PC-9 (cell line): Measurements from ENCODE around the gene BCL3.

Experiments used
- CTCF ChIP-seq: fragments of 200-600 bp; sonication (generic); conservative IDR thresholded peaks from 2 replicates; pipeline ENCODE4 v1.6.1; 2017; ENCODE audit warnings: mixed run types, antibody characterized with exemption, mild to moderate bottlenecking, moderate library complexity
- EZH2 ChIP-seq: fragments of 200-600 bp; sonication (generic); IDR thresholded peaks from 2 replicates; pipeline ENCODE4 v1.8.0; 2017; ENCODE audit warnings: antibody characterized with exemption, low read depth

- no peak for TF ChIP-seq CTCF
- TF ChIP-seq EZH2 = no peak
Measured at GRCh38 chr19:44808463-44809371, 60.2 kb downstream of the BCL3 start, which contains the start of gene BCAM.
